IMR-90 (cell line): Measurements from ENCODE around the gene ABCG4. TPM values are rescaled to one million over a fixed set of nuclear protein-coding genes. Genes with fewer than 3 reads are reported as not detected.

Experiments used
- ATAC-seq: fragments of 200-7000 bp; cut with Tn5 transposase; 2 replicates; pipeline ENCODE4 v1.9.1; 2020; ENCODE audit warnings: low read depth, mild to moderate bottlenecking, moderate library complexity
- BruUV-seq: library from RNA; stranded (reverse); fragments of 400-500 nt; replicated peaks from 2 replicates; lab custom pipeline; 2021; lab: Mats Ljungman, UMichigan
- CTCF ChIA-PET: fragments of 300-600 bp; formaldehyde crosslinking; extraction: SDS; loops from one replicate; lab custom pipeline; 2021; ENCODE audit warnings: antibody characterized with exemption; lab: Yijun Ruan, JAX
- POLR2A ChIA-PET: fragments of 300-600 bp; sonication (Branson Sonifier 250); formaldehyde crosslinking; loops from one replicate; lab custom pipeline; 2022; ENCODE audit warnings: antibody characterized with exemption; ENCODE audit not compliant: unreplicated experiment; lab: Charles Lee
- DNase-seq: peaks from one replicate; pipeline ENCODE4 v3.0.0; 2013
- H2AFZ ChIP-seq: replicated peaks from 2 replicates; pipeline ENCODE3; 2013; ENCODE audit warnings: low read length, mild to moderate bottlenecking; ENCODE audit not compliant: poor library complexity
- H2AK5ac ChIP-seq: 2 replicates; pipeline ENCODE4 v1.6.1; 2013; ENCODE audit warnings: low read depth, low read length, inconsistent platforms
- H2AK9ac ChIP-seq: replicated peaks from 2 replicates; pipeline ENCODE3; 2013; ENCODE audit warnings: mild to moderate bottlenecking, low read depth, low read length, moderate library complexity; ENCODE audit not compliant: poor library complexity
- H2BK120ac ChIP-seq: 2 replicates; pipeline ENCODE4 v1.6.1; 2013; ENCODE audit warnings: low read depth, low read length, inconsistent platforms
- H2BK15ac ChIP-seq: 3 replicates; pipeline ENCODE4 v1.6.1; 2013; ENCODE audit warnings: low read depth, low read length, inconsistent platforms
- H2BK20ac ChIP-seq: 2 replicates; pipeline ENCODE4 v1.6.1; 2013; ENCODE audit warnings: low read depth, mild to moderate bottlenecking, inconsistent platforms, low read length, moderate library complexity
- H2BK5ac ChIP-seq: 2 replicates; pipeline ENCODE4 v1.6.1; 2013; ENCODE audit warnings: mild to moderate bottlenecking, low read depth, low read length, inconsistent platforms; ENCODE audit not compliant: poor library complexity, severe bottlenecking
- H3K14ac ChIP-seq: replicated peaks from 2 replicates; pipeline ENCODE4 v1.6.1; 2013; ENCODE audit warnings: low read depth, low read length, inconsistent platforms
- H3K18ac ChIP-seq: 2 replicates; pipeline ENCODE4 v1.6.1; 2013; ENCODE audit warnings: low read depth, low read length, control low read depth
- H3K23ac ChIP-seq: 2 replicates; pipeline ENCODE4 v1.6.1; 2013; ENCODE audit warnings: low read depth, low read length, inconsistent platforms
- H3K27ac ChIP-seq: 2 replicates; pipeline ENCODE4 v1.5.1; 2013; ENCODE audit warnings: mild to moderate bottlenecking, control low read depth, low read length; ENCODE audit not compliant: insufficient read depth
- H3K27me3 ChIP-seq: 2 replicates; pipeline ENCODE4 v1.6.1; 2013; ENCODE audit warnings: low read length; ENCODE audit not compliant: control insufficient read depth, insufficient read depth
- H3K36me3 ChIP-seq: 2 replicates; pipeline ENCODE4 v1.6.1; 2013; ENCODE audit warnings: low read length, mixed read lengths; ENCODE audit not compliant: control insufficient read depth, insufficient read depth
- H3K4ac ChIP-seq: 2 replicates; pipeline ENCODE4 v1.6.1; 2013; ENCODE audit warnings: low read depth, low read length, inconsistent platforms
- H3K4me1 ChIP-seq: 2 replicates; pipeline ENCODE4 v1.6.1; 2013; ENCODE audit warnings: low read length, mixed read lengths; ENCODE audit not compliant: control insufficient read depth, insufficient read depth
- H3K4me2 ChIP-seq: 2 replicates; pipeline ENCODE4 v1.6.1; 2013; ENCODE audit warnings: low read depth, mild to moderate bottlenecking, control low read depth, low read length, moderate library complexity
- H3K4me3 ChIP-seq: 2 replicates; pipeline ENCODE4 v1.5.1; 2013; ENCODE audit warnings: low read depth, mild to moderate bottlenecking, control low read depth, low read length, moderate library complexity; ENCODE audit not compliant: insufficient read depth
- H3K56ac ChIP-seq: 2 replicates; pipeline ENCODE4 v1.6.1; 2013; ENCODE audit warnings: low read length, inconsistent platforms; ENCODE audit not compliant: insufficient read depth; ENCODE audit errors: extremely low read depth
- H3K79me1 ChIP-seq, 2 experiments: 2 replicates each; pipeline ENCODE4 v1.6.1; 2013; ENCODE audit warnings: low read length in 2 of 2, inconsistent platforms in 1 of 2, low read depth in 1 of 2
- H3K9ac ChIP-seq: 2 replicates; pipeline ENCODE4 v1.6.1; 2013; ENCODE audit warnings: low read depth, low read length, control low read depth
- H3K9me1 ChIP-seq: 2 replicates; pipeline ENCODE4 v1.6.1; 2013; ENCODE audit warnings: low read length, inconsistent platforms; ENCODE audit not compliant: insufficient read depth
- H3K9me3 ChIP-seq: 2 replicates; pipeline ENCODE4 v1.6.1; 2013; ENCODE audit warnings: low read length; ENCODE audit not compliant: control insufficient read depth, insufficient read depth
- H4K20me1 ChIP-seq: 2 replicates; pipeline ENCODE4 v1.6.1; 2013; ENCODE audit warnings: low read length, inconsistent platforms; ENCODE audit not compliant: insufficient read depth
- H4K5ac ChIP-seq: 2 replicates; pipeline ENCODE4 v1.6.1; 2013; ENCODE audit warnings: mild to moderate bottlenecking, low read depth, low read length, control low read depth
- H4K8ac ChIP-seq, 2 experiments: 2 replicates each; pipeline ENCODE4 v1.6.1; 2013; ENCODE audit warnings: low read depth in 2 of 2, low read length in 2 of 2, control low read depth in 1 of 2, inconsistent platforms in 1 of 2
- H4K91ac ChIP-seq: 2 replicates; pipeline ENCODE4 v1.6.1; 2013; ENCODE audit warnings: low read depth, low read length, inconsistent platforms; ENCODE audit not compliant: insufficient read depth
- BHLHE40 ChIP-seq: fragments of 150-350 bp; IDR thresholded peaks from 2 replicates; pipeline ENCODE4 v1.6.1; 2016; ENCODE audit warnings: mild to moderate bottlenecking, low read depth, low read length
- CEBPB ChIP-seq: IDR thresholded peaks from 2 replicates; pipeline ENCODE4 v1.6.1; 2012; ENCODE audit warnings: low read depth, low read length, improper control_type of control experiment
- CHD1 ChIP-seq: IDR thresholded peaks from 2 replicates; pipeline ENCODE4 v1.6.1; 2012; ENCODE audit warnings: low read depth, low read length, improper control_type of control experiment
- CTCF ChIP-seq: conservative IDR thresholded peaks from 2 replicates; pipeline ENCODE4 v1.5.1; 2012; ENCODE audit warnings: mild to moderate bottlenecking, low read depth, low read length, improper control_type of control experiment
- ELK1 ChIP-seq: fragments of 150-350 bp; IDR thresholded peaks from 2 replicates; pipeline ENCODE4 v1.6.1; 2016; ENCODE audit warnings: low read depth, mild to moderate bottlenecking, low read length, moderate library complexity, borderline replicate concordance
- FOS ChIP-seq: fragments of 150-350 bp; IDR thresholded peaks from 2 replicates; pipeline ENCODE4 v1.6.1; 2016; ENCODE audit warnings: low read depth, low read length
- MAZ ChIP-seq: IDR thresholded peaks from 2 replicates; pipeline ENCODE4 v1.6.1; 2012; ENCODE audit warnings: low read depth, mild to moderate bottlenecking, low read length, improper control_type of control experiment, moderate library complexity, borderline replicate concordance
- RAD21 ChIP-seq: IDR thresholded peaks from 2 replicates; pipeline ENCODE4 v1.6.1; 2012; ENCODE audit warnings: low read length, improper control_type of control experiment
- RCOR1 ChIP-seq: IDR thresholded peaks from 2 replicates; pipeline ENCODE4 v1.6.1; 2012; ENCODE audit warnings: mild to moderate bottlenecking, low read length, improper control_type of control experiment; ENCODE audit not compliant: insufficient replicate concordance
- SMC3 ChIP-seq: fragments of 150-350 bp; IDR thresholded peaks from 2 replicates; pipeline ENCODE4 v1.6.1; 2016; ENCODE audit warnings: low read depth, mild to moderate bottlenecking, antibody characterized with exemption, low read length, moderate library complexity
- WGBS, 2 experiments: methylation state at CpG; one replicate each; pipeline versions ENCODE4 v1.1.5 to v1.1.7; 2013; ENCODE audit warnings: missing lambda C conversion rate in 2 of 2; ENCODE audit not compliant: insufficient read length in 1 of 2; ENCODE audit errors: extremely low coverage in 2 of 2; 5-methylcytosine and 5-hydroxymethylcytosine counted together
- dilution Hi-C: fragments of 300-500 bp; cut with HindIII; formaldehyde crosslinking; loops from one replicate; pipeline ENCODE4 v1.14.3; 2018; ENCODE audit warnings: low sequenced_read_pairs; ENCODE audit not compliant: unreplicated experiment
- in situ Hi-C: fragments of 300-500 bp; cut with MboI; formaldehyde crosslinking; loops from 3 replicates; pipeline ENCODE4 v1.14.3; 2019; ENCODE audit warnings: low sequenced_read_pairs, inconsistent platforms, mixed read lengths
- intact Hi-C: fragments of 100-400 bp; cut with micrococcal nuclease; formaldehyde crosslinking; loops from 2 replicates; pipeline ENCODE4 v1.10.0; 2022
- polyA plus RNA-seq, 3 experiments: library from polyadenylated mRNA; depleted of rRNA; stranded (reverse); fragments of >200 nt; gene quantifications; 2 replicates each; pipeline ENCODE4 v1.2.3, GENCODE V29; 2012; ENCODE audit warnings: low replicate concordance in 1 of 3
- total RNA-seq: library from RNA; depleted of rRNA; stranded (reverse); fragments of >200 nt; gene quantifications from 2 replicates; pipeline ENCODE4 v1.2.3, GENCODE V29; 2012

The ABCG4 gene
- total and polyA plus RNA-seq, 2 of the 4 experiments (the other 2 are of a cell fraction), result under 0.01 to 0.26 TPM

DNA sequence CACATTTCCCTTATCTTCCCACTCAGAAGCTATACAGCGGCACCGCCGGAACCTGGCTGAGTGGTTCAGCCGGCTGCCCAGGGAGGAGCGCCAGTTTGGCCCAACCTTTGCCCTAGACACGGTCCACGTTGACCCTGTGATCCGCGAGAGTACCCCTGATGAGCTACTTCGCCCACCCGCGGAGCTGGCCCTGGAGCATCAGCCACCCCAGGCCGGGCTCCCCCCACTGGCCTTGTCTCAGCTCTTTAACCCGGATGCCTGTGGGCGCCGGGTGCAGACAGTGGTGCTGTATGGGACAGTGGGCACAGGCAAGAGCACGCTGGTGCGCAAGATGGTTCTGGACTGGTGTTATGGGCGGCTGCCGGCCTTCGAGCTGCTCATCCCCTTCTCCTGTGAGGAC lies 24.6 kb downstream of the ABCG4 start:
- in situ Hi-C loops, result no loop called here

More for the DNA sequence above, 24.6 kb downstream of the ABCG4 start:
- Histone ChIP-seq H3K4me2 (no peak overlapping the region), H2BK15ac (no peak overlapping the region), H3K14ac (no peak overlapping the region), H3K9me1 (peaks cover 13% of the 10 kb centered on the region), H2BK5ac (no peak overlapping the region), H4K20me1 (no peaks in the 10 kb centered on the region), H2AK5ac (0 out of 2 replicates have a peak overlapping the region, but pooled peaks have one; percentile 24), H3K79me1 (peaks cover 3 to 9% of the 10 kb centered on the region in 2 experiments; a peak in 3 of 4 replicates), H3K23ac (no peak overlapping the region), H3K9ac (no peak overlapping the region), H3K27ac (no peak overlapping the region), H3K56ac (no peak overlapping the region), H3K18ac (no peak overlapping the region), H2BK120ac (no peak overlapping the region), H2AK9ac (no peak overlapping the region), H4K5ac (no peak overlapping the region), H3K27me3 (no peaks in the 10 kb centered on the region), H4K8ac (no peak overlapping the region), H3K36me3 (peaks cover 3% of the 10 kb centered on the region; the same call in 1 of the 2 replicates), H2AFZ (no peak overlapping the region), H3K4me1 (peaks cover 9% of the 10 kb centered on the region), H3K4me3 (no peak overlapping the region), H3K4ac (no peak overlapping the region), H2BK20ac (no peak overlapping the region), H4K91ac (no peak overlapping the region), H3K9me3 (no peaks in the 10 kb centered on the region)
- TF ChIP-seq ELK1 (no peak), CEBPB (no peak), MAZ (no peak), FOS (no peak), BHLHE40 (no peak), RCOR1 (no peak), RAD21 (no peak), SMC3 (no peak), CHD1 (no peak), CTCF (no peak)
- DNase-seq (no peak), ATAC-seq (no peak)
- intact Hi-C loops, result no loop called here
- 89% methylated on average over 17 of the region's 21 CpGs; no CpG with 5 or more reads in 1 of the 2 experiments for WGBS, 2 experiments
- no TSS peak for BruUV-seq
- ChIA-PET POLR2A (no interaction called here), CTCF (no interaction called here)
- dilution Hi-C loops, result no loop called here
